HT1080 (cell line): Measurements from ENCODE around the gene RAB27B. TPM values are rescaled to one million over a fixed set of nuclear protein-coding genes. Genes with fewer than 3 reads are reported as not detected.
"Not testable (repeated sequence)": the region's sequence is repeated elsewhere in the genome, so short reads cannot be mapped to it uniquely, and the experiment has no call there.

Experiments used
- DNase-seq: peaks from one replicate; pipeline ENCODE4 v3.0.0-alpha.2; 2015; ENCODE audit warnings: low read depth
- polyA plus RNA-seq, 2 experiments: library from polyadenylated mRNA; depleted of rRNA; stranded (reverse); fragments of >200 nt; gene quantifications; 2 replicates each; pipeline ENCODE4 v1.2.3, GENCODE V29; 2015
- total RNA-seq: library from RNA; depleted of rRNA; stranded (reverse); fragments of >200 nt; shearing (Covaris generic); gene quantifications from 2 replicates; pipeline ENCODE4 v1.2.3, GENCODE V29; 2014; rRNA removed

Gene RAB27B, protein sequence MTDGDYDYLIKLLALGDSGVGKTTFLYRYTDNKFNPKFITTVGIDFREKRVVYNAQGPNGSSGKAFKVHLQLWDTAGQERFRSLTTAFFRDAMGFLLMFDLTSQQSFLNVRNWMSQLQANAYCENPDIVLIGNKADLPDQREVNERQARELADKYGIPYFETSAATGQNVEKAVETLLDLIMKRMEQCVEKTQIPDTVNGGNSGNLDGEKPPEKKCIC
- total RNA-seq: 27.7 and 27.8 TPM in 2 replicates
- polyA plus RNA-seq (2015; cell fraction: cytosol; rRNA removed): 7.1 and 9.9 TPM in 2 replicates
- 8.9 and 9.2 TPM in 2 replicates for polyA plus RNA-seq (2015; cell fraction: nucleus; rRNA removed)

DNA sequence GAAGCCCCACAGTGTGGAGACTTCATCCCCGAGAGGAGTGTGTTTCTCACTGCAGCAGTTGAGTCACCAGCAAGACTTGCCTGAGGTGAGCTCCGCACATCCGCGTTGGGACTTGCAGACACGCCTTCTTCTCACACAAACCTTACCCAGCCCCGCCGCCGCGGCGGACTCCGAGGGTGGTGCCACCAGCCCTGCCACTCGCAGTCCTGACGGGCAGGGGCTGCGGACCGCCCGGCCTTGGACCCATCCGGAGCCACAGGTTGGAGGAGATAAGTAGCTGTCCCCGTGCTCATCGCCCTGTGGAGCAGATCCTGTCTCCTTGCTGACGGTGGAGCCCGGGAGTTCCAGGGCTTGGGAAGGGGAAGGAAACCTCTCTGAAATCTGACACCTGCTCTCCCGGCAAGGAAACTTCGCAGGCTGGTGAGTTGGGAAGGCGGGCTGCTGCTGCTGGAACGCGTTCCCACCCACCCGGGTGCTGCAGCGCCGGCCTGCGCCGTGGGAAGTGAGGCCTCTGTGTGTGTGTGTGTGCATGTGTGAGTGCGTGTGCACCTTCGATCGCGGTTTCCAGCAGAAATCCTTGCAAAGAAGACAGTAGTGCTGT lies at the start of gene RAB27B:
Gene RAB27B (plus strand): TSS at position 197 of the 601 bp plus-strand sequence. CDS start 49,109 bp downstream, outside the sequence.
- peak; percentile 94 for DNase-seq

DNA sequence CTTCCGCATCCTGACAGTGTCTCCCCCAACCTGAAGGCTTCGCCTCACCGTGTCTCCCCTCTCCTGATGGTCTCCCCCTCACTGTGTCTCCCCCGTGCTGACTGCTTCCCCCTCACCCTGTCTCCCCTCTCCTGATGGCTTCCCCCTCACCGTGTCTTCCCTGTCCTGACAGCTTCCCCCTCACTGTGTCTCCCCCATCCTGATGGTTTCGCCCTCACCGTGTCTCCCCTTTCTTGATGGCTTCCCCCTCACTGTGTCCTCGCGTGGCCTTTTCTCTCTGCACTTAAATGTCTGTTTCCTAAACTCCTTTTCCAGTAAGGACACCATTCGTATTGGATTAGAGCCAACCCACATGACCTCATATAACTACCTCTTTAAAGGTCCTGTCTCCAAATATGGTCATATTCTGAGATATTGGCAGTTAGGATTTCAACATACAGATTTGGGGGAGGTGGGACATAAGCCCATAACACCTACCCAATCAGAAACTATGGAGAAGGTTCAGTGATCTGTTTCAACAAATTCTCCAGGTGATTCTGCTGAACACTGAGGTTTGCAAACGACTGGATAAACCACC lies 47.9 kb upstream of the RAB27B start:
- no peak for DNase-seq

DNA sequence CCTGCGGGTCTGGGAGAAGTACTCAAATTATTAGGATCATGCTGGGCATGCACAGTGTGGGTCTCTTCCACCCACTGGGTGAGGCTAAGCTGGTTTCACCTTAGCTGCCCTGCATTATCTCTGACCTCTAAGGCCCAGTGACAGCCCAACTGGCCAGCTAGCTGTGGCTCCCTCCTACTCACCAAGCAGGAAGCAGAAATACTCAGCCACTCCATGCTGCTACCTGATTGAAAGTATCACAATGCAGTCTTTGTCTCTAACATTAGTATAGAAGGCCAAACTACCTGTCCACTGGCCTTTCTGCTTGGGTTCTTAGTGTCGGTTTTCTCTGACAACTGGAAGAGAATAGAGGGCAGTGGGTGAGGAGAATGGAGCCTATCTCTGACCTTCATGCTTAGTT lies 47.3 kb upstream of the RAB27B start:
- no peak for DNase-seq

DNA sequence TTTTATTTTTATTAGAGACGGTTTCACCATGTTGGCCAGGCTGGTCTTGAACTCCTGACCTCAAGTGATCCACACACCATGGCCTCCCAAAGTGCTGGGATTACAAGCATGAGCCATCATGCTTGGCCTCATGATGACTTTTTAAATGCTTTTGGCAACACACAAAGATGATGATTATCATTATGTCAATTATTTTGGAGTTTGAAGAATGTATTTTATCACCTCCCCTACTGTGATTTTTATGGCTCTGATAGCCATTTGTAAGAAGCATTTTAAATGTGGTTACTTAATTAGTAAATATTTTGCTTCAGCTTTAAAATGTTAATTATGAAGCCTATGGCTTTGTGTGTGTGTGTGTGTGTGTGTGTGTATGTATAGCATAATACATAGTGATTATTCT lies 45.1 kb upstream of the RAB27B start:
- DNase-seq: no peak

DNA sequence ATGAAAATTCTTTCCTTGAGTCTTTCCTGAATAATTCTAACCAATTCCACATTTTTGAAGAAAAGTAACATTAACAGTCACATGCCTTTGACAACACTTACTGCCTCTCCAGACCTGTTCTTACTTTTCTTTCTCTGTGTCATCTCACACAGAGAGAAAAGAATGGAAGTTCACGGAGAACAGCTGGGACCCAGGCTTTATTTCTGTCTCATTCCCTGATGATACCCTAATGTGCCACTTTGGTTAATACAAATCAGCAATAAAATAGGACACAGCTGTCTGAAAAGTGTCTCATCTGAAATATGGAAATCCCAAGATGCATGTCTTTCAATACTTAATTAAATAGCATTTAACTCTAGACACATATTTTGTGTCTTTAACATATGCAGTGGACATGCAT lies 42.1 kb upstream of the RAB27B start:
- DNase-seq: no peak

DNA sequence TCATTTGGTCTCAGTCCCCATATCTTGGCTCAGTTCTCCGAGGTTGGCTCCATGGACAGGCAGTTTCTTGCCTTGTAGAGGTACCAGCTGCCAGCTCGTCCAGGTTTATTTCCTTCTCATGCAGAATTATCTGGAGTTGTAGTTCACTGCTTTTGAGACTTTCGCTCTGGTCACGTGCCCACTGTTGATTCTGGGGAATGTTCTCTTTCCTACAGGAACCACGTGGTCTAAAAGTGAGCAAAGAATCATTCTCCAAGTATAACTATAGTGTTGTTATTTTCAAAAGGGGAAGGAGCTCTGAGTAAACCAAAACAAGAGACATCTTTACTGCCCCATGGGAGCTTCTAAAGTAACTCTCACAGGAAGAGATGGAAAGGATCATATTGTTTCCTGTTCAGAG lies 41.2 kb upstream of the RAB27B start:
- no peak for DNase-seq

DNA sequence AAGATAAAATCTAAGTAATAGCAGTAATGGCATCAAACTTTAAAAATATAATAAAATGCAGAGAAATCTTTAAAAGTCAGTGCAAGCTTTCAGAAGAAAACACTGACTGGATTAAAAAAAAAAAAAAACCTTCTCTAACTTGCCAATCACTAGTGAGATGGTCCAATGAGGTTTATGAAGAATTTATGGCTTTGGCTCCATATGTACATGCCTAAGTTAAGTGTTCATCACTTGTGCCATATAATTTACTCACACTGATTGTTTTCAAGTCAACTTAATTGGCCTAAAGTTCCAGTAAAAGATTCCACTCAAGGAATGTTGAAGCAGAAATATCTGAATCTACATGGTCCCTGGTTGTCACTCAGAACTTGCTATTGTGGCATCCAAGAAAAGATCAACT lies 40.7 kb upstream of the RAB27B start:
- no peak for DNase-seq

DNA sequence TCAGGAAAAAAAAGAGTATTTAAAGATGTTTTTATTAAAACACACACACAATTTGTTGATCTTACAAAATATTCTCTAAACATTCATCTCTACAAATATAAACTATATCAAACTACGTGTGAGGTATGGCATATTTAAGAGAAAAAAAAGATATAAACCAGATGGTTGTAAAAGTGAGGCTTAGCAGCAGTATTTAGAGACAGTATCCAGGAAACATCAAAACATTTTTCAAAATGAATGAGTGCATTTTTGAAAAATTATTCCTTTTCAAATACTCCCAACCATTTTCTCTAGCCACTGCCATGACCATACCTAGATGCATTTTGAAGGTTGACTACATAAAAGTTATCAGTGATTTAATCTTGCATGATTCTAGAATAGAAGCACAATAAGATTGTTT lies 38.2 kb upstream of the RAB27B start:
- no peak for DNase-seq

DNA sequence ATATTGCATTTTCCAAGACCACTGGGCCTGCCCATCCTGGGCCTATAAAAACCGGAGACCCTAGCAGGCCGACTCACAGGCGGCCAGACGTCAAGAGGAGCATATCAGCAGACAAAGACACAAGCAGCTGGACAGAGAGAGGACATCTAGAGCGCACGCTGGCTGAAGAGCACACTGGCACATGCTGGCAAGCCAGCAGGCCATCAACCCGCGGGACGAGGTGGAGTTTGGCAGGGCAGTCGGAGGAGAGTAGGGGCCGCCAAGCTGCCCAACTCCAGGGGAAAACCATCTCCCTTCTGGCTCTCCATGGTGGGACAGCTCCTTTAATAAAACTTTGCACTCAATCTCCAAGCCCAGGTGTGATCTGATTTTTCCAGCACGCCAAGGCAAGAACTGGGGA lies 36.6 kb upstream of the RAB27B start:
- no peak for DNase-seq

DNA sequence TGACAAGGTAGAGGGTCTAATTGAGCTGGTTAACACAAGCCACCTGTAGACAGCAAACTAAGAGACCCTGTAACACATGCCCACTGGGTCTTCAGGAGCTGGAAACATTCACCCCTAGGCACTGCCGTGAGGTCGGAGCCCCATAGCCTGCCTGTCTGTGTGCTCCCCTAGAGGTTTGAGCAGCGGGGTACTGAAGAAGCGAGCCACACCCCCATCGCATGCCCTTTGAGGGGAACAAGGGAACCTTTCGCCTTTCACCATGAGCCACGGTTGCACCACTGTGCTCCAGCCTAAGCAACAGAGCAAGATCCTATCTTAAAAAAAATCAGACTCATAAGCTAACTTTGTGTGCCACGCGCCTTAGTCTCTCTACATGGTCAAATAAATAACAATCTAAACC lies 36.2 kb upstream of the RAB27B start:
- no peak for DNase-seq

DNA sequence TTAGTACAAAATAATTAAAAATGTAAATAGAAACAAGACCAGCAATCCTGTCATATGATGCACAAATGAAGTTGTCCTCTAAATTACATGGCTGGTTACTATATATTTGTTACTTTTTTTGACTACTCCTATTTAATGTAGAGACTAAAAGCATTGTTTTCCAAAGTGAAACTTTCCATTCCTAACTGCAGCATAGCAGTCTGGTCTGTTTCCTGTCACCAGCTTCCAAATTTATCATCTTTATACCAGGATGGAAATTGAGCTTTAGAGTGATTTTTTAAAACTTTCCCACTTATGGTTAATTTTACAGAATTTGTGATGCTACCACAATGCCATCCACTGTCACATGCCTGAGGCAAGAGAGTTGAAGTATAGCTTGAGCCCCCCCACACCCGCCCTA lies 33.5 kb upstream of the RAB27B start:
- no peak for DNase-seq

DNA sequence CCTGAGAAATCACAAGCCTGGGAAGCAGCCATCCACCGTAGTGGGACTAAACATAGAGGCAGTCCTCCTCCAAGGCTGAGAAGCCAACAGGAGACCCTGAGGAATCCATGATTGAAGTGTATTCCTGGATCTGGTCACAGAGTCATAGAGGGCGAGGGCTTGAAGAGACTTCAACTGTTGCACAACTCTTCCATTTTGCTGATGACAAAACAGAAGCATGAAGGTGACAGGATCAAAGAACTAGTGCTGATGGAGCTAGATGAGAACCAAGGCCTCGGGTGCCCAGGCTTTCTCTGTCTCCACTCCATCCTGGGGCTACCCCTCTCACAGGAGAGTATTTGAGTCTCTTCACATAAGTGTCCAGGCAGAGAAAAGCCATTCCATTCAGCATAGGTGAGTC lies 30.1 kb upstream of the RAB27B start:
- no peak for DNase-seq

DNA sequence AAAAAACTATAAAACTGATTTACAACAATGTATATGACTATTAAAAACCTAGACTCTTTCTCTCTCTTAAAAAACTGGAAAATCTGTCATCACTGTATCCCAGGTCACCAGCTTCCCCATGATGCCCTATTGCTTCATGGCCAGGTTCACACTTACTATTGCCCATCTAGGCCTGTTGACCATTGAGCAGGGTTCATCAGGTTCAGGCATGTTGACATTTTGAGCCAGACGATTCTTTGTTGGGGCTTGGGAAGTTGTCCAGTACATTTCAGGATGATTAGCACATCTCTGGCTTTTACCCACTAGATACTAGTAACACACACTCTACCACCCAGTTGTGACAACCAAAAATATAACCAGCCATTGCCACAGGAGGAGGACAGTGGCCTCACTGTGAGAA lies 26.9 kb upstream of the RAB27B start:
- no peak for DNase-seq

DNA sequence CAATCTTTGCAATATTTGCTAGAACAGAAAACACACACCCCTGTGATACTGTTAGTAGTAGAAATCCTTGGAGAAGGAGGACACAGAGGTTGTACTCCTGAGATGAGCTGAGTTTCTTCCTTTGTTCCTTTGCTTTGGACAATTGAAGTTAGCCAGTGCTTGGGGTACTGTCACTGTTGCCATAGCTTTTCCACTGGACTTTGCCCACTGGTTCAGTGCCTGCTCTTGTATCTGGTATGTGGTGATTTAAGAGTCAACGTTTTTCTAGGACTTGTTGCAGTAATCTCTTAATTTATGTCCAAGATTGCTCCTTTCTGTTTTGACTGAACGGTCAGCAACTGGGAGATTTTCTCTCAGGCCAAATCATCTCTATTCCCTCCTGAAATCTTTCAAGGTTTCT lies 26.1 kb upstream of the RAB27B start:
- DNase-seq: no peak

DNA sequence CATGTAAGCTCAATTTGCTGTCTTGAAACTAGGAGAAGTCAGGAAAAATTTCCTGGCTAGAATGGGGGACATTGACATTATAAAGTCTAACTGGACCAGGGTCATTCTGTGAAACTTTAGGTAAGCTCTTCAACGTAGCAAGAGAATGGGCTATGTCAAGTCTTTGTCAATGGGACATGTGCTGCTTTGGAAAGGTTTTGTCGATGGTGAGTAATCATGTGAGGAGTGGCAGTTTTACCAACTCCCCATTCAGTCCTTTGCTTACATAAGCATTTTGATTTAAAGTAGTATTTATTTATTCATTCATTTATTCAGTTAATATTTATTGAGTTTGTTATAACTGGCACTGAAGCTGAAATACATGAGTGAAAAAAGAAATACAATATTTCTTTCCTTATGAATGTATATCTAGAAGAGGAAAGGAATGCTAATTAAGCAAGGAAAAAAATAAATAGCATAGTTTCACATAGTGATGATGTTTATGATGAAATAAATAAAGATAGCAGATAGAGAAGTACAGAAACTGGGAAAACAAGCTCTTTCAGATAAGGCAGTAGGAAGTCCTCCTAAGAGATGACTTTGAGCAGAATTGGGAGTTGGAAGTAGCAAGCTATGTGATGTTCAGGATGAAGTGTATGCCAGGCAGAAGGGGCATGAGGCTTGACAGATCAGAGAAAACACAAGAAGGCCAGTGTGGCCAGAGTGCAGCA lies 25.4 kb upstream of the RAB27B start:
- DNase-seq: no peak

DNA sequence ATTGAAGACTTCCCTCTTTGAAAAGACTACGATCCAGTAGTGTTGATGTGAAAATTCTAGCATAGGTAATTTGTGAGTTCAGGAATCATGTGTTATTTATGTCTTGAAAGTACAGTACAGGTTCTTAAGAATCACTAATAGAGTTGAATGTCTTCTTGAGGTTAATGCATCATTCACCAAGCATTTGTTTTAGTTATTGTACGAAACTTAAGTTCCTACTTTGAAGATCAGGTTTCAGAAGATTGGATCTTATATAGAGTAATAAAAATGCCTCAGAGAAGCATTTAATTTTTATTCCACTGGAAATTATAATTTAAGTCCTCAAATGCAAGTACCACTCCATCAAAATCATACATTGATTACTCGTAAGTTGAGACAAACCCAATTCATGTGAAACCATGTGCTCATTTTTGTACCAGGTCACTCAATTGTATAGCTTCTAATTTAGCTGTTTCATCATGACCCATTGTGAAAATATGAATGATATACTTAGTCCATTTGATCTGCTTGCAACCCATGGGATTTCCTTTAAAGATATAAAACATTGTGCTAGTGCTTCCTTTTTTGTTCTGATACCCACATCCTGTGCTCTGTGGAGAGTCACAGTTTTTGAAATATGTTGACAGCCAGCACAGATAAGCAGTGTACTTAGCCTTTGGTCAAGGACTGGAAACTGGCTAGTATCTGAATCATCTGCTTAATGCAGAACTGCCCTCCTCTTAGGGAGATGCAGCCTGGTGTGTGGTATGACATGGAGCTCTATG lies 22.5 kb upstream of the RAB27B start:
- DNase-seq: peak; percentile 95

DNA sequence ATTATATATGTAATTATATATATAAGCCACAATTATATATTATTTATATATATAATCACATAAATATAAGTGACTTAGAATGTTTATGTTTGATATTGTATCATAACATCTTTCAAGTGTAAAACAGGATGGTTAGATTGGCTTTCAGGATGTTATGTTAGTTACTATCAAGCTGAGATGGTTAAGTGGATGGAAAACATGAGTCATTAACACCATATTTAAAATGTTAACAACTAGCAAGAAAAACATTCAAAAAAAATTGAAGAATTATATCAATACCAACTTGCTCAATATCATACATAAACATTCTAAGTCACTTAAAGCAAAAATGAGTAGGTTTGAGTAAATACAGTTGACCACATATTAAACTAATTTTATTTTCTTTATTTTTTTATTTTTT lies 21.8 kb upstream of the RAB27B start:
- DNase-seq: no peak

DNA sequence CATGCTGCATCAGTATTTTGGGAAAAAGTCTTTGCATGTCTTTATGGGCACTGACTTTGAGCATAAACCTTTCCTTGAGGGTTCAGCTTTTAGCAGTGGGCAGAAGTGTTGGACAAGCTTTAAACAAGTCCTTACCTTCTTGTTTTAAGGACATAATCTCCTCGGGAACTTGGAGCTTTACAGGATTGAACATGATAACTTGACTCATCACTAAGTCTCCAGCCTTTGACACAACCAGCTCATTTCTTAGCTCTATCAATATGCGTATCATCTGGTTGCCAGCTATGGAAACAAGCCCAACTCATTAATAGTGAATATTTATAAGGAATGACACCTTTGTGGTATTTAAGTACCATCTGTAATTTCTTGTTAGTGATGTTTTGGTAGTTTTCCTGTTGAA lies 21.0 kb upstream of the RAB27B start:
- DNase-seq: no peak

DNA sequence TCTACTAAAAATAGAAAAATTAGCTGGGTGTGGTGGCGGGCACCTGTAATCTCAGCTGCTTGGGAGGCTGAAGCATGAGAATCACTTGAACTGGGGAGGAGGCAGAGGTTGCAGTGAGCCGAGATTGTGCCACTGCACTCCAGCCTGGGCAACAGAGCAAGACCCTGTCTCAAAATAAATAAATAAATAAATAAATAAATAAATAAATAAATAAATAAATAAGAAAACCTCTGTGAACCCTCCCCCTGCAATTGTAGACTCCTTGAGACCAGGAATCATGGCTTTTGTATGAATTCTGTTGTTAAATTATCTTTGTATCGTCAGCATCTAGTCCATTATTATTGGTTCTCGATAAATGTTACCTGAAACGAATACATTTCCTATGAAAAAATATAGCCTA lies 17.6 kb upstream of the RAB27B start:
- DNase-seq: not testable (repeated sequence)

DNA sequence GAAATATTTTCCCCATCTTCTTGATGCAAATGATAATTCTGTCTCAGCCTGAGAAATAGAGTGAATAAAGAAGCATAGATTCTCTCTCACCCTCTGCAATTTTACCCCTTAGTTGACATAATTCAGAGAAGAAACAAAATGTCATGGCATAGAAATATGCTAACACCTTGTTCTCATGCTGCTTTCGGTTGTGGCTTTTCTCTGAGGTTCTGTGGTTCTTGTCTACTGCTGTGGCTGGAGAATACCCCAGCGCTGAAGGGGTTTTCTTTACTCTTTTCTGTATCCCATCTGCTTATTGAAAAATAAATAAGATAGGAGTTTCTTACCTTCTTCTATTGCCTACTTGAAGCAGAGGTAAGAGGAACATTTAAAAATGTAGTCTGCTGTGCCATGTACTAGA lies 15.4 kb upstream of the RAB27B start:
- no peak for DNase-seq

DNA sequence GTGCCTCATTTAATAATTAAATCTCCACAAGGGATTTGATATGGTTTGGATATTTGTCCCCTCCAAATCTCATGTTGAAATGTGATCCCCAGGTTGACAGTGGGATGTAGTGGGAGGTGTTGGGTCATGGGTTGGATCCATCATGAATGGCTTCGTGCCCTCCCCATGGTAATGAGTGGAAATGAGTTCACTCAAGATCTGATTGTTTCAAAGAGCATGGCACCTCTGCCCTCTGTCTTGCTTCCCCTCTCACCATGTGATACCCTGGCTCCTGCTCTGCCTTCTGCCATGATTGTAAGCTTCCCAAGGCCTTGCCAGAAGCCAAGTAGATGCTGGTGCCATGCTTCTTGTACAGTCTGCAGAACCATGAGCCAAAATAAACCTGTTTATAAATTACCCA lies 15.0 kb upstream of the RAB27B start:
- no peak for DNase-seq
